Neural progenitor cell (in vitro differentiated cells): ENCODE measurements around the gene ACP3. TPM values are rescaled to one million over a fixed set of nuclear protein-coding genes. Genes with fewer than 3 reads are reported as not detected.

Experiments
- DNase-seq: peaks from one replicate; pipeline ENCODE4 v3.0.0-alpha.2; 2016; ENCODE audit warnings: low spot score
- H2AFZ ChIP-seq: fragments of 200-600 bp; sonication (generic); replicated peaks from 2 replicates; pipeline ENCODE4 v1.6.1; 2016; ENCODE audit warnings: antibody characterized with exemption
- H3F3A ChIP-seq: fragments of 200-600 bp; sonication (generic); 2 replicates; pipeline ENCODE4 v1.6.1; 2016; ENCODE audit warnings: antibody characterized with exemption, low read depth
- H3K27ac ChIP-seq: fragments of 200-600 bp; sonication (generic); 2 replicates; pipeline ENCODE4 v1.5.1; 2016; ENCODE audit warnings: mild to moderate bottlenecking
- H3K27me3 ChIP-seq: fragments of 200-600 bp; sonication (generic); 2 replicates; pipeline ENCODE4 v1.6.1; 2016; ENCODE audit warnings: mild to moderate bottlenecking, moderate library complexity
- H3K36me3 ChIP-seq: fragments of 200-600 bp; sonication (generic); 2 replicates; pipeline ENCODE4 v1.5.1; 2016
- H3K4me1 ChIP-seq: fragments of 200-600 bp; sonication (generic); 2 replicates; pipeline ENCODE4 v1.6.1; 2016; ENCODE audit warnings: mixed run types
- H3K4me2 ChIP-seq: fragments of 200-600 bp; sonication (generic); 2 replicates; pipeline ENCODE4 v1.6.1; 2016
- H3K4me3 ChIP-seq: fragments of 200-600 bp; sonication (generic); 2 replicates; pipeline ENCODE4 v1.5.1; 2016
- H3K79me2 ChIP-seq: fragments of 200-600 bp; sonication (generic); 2 replicates; pipeline ENCODE4 v1.6.1; 2016; ENCODE audit warnings: low read depth
- H3K9ac ChIP-seq: fragments of 200-600 bp; sonication (generic); 2 replicates; pipeline ENCODE4 v1.6.1; 2016
- H3K9me3 ChIP-seq: fragments of 200-600 bp; sonication (generic); 2 replicates; pipeline ENCODE4 v1.5.1; 2016; ENCODE audit warnings: low read depth
- H4K20me1 ChIP-seq: fragments of 200-600 bp; sonication (generic); 2 replicates; pipeline ENCODE4 v1.6.1; 2016; ENCODE audit warnings: low read depth
- H3K27ac Mint-ChIP-seq: 3 replicates; pipeline ENCODE4 v1.8.0; 2021; ENCODE audit warnings: mixed read lengths
- H3K27me3 Mint-ChIP-seq: 2 replicates; pipeline ENCODE4 v1.8.0; 2022; ENCODE audit warnings: low read depth, mild to moderate bottlenecking, inconsistent platforms, moderate library complexity, mixed read lengths; ENCODE audit not compliant: insufficient read depth
- H3K36me3 Mint-ChIP-seq: 3 replicates; pipeline ENCODE4 v1.8.0; 2021; ENCODE audit warnings: mixed read lengths
- H3K4me1 Mint-ChIP-seq: 3 replicates; pipeline ENCODE4 v1.8.0; 2021; ENCODE audit warnings: mixed read lengths
- H3K4me3 Mint-ChIP-seq: 3 replicates; pipeline ENCODE4 v1.8.0; 2021; ENCODE audit warnings: mild to moderate bottlenecking, moderate library complexity, mixed read lengths
- H3K9me3 Mint-ChIP-seq: 3 replicates; pipeline ENCODE4 v1.8.0; 2020; ENCODE audit warnings: mixed read lengths
- EZH2 ChIP-seq: fragments of 200-600 bp; sonication (generic); IDR thresholded peaks from 2 replicates; pipeline ENCODE4 v1.6.1; 2017; ENCODE audit warnings: antibody characterized with exemption, mild to moderate bottlenecking, moderate library complexity
- EZH2phosphoT487 ChIP-seq: fragments of 200-600 bp; sonication (generic); IDR thresholded peaks from 2 replicates; pipeline ENCODE4 v1.6.1; 2017; ENCODE audit warnings: antibody characterized with exemption
- total RNA-seq: library from RNA; depleted of rRNA; stranded (reverse); fragments of >200 nt; gene quantifications from 2 replicates; pipeline ENCODE4 v1.2.3, GENCODE V29; 2015; ENCODE audit warnings: low replicate concordance
- TF ChIP-seq, protein P1 (sequence below): fragments of 200-600 bp; sonication (generic); IDR thresholded peaks from 2 replicates; pipeline ENCODE4 v1.5.1; 2017; ENCODE audit warnings: antibody characterized with exemption, mild to moderate bottlenecking

Gene ACP3
- total RNA-seq, 1 donor from 2014 or later = not detected

DNA sequence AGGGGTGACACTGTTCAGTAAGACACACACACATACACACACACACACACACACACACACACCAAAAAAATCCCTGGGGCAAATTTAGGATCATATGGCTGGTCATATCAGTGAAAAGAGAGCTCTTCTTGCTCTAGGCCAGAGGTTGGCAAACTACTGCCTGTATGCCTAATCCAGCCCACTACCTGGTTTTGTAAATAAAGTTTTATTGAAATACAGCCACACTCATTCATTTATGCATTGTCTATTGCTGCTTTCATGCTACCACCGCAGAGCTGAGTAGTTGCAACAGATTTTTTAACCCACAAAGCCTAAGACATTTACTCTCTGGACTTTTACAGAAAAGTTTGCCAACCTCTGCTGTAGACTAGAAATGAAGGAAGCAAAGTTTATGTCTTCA, 30.6 kb downstream of the ACP3 start:
- no peak overlapping the region for H3K27ac Mint-ChIP-seq
- TF ChIP-seq EZH2phosphoT487 = no peak
- no peak for TF ChIP-seq EZH2
- TF ChIP-seq, protein P1, sequence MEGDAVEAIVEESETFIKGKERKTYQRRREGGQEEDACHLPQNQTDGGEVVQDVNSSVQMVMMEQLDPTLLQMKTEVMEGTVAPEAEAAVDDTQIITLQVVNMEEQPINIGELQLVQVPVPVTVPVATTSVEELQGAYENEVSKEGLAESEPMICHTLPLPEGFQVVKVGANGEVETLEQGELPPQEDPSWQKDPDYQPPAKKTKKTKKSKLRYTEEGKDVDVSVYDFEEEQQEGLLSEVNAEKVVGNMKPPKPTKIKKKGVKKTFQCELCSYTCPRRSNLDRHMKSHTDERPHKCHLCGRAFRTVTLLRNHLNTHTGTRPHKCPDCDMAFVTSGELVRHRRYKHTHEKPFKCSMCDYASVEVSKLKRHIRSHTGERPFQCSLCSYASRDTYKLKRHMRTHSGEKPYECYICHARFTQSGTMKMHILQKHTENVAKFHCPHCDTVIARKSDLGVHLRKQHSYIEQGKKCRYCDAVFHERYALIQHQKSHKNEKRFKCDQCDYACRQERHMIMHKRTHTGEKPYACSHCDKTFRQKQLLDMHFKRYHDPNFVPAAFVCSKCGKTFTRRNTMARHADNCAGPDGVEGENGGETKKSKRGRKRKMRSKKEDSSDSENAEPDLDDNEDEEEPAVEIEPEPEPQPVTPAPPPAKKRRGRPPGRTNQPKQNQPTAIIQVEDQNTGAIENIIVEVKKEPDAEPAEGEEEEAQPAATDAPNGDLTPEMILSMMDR = no peak
- no peaks in the 10 kb centered on the region for H3K27me3 Mint-ChIP-seq
- Histone ChIP-seq H3K9ac (no peak overlapping the region), H4K20me1 (no peaks in the 10 kb centered on the region), H3K27ac (no peak overlapping the region), H3K36me3 (no peaks in the 10 kb centered on the region), H3K4me3 (no peak overlapping the region), H2AFZ (no peak overlapping the region), H3K9me3 (no peaks in the 10 kb centered on the region), H3K4me1 (peaks cover 11% of the 10 kb centered on the region), H3F3A (no peaks in the 10 kb centered on the region), H3K4me2 (no peak overlapping the region), H3K27me3 (no peaks in the 10 kb centered on the region), H3K79me2 (no peaks in the 10 kb centered on the region)
- no peak for DNase-seq
- H3K36me3 Mint-ChIP-seq = no peaks in the 10 kb centered on the region
- peaks cover 22% of the 10 kb centered on the region for H3K4me1 Mint-ChIP-seq
- no peaks in the 10 kb centered on the region for H3K9me3 Mint-ChIP-seq
- H3K4me3 Mint-ChIP-seq = no peak overlapping the region

DNA sequence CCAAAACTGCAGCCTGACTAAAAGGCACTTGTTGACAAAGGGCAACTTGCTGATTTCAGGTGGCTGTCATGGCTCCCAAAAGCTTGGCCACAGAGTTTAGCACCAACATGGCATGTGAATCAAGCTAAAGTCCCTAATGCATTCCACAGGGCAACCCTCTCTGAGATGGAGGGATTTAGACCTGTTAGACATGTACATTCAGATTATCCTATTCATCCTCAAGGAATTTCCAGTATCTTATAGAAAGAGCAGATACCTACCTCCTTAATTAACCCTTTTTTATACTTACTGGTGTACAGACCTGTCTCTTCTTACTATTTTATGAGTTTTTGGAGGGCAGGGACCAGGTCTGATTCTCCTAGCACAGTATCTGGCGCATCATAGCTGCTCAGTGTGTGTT, 31.3 kb downstream of the ACP3 start:
- Mint-ChIP-seq H3K36me3 (no peaks in the 10 kb centered on the region), H3K27ac (no peak overlapping the region), H3K9me3 (no peaks in the 10 kb centered on the region), H3K4me1 (peaks cover 26% of the 10 kb centered on the region), H3K4me3 (no peak overlapping the region), H3K27me3 (no peaks in the 10 kb centered on the region)
- no peak for DNase-seq
- H2AFZ ChIP-seq = no peak overlapping the region
- no peak overlapping the region for H3K9ac ChIP-seq
- H4K20me1 ChIP-seq = no peaks in the 10 kb centered on the region
- no peaks in the 10 kb centered on the region for H3F3A ChIP-seq
- H3K4me2 ChIP-seq = no peak overlapping the region
- H3K27me3 ChIP-seq = no peaks in the 10 kb centered on the region
- H3K36me3 ChIP-seq = no peaks in the 10 kb centered on the region
- H3K4me3 ChIP-seq = no peak overlapping the region
- TF ChIP-seq EZH2 (no peak), EZH2phosphoT487 (no peak)
- TF ChIP-seq, protein P1 = no peak
- no peak overlapping the region for H3K27ac ChIP-seq
- H3K9me3 ChIP-seq = no peaks in the 10 kb centered on the region
- H3K4me1 ChIP-seq = peaks cover 10% of the 10 kb centered on the region
- H3K79me2 ChIP-seq = no peaks in the 10 kb centered on the region

DNA sequence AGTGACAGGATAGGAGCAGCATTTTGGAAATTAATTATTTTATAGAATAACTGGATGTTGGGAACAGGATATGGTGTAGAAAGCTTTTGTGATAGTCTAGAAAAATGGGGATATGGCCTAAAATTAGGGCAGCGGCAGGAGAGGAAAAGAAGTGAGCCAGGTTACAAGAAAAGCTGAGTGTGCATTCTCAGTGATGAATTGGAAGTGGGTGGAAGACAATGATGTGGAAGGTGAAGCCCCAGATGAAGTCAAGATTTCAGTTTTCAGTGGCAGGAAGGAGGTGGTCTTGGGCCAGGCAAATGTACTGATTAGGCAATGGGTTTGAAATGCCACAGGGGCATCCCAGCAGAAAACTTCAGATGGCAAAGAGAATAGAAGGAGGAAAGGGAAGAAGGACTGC, 33.6 kb downstream of the ACP3 start:
- no peak overlapping the region for H3K4me3 Mint-ChIP-seq
- Histone ChIP-seq H3F3A (no peaks in the 10 kb centered on the region), H3K4me3 (no peak overlapping the region), H3K27ac (no peak overlapping the region), H3K4me2 (no peak overlapping the region), H3K36me3 (no peaks in the 10 kb centered on the region), H3K27me3 (no peaks in the 10 kb centered on the region), H2AFZ (peak overlapping the region; percentile 73), H3K9me3 (no peaks in the 10 kb centered on the region), H3K9ac (no peak overlapping the region), H3K4me1 (peaks cover 10% of the 10 kb centered on the region), H3K79me2 (no peaks in the 10 kb centered on the region), H4K20me1 (no peaks in the 10 kb centered on the region)
- TF ChIP-seq EZH2 = no peak
- no peak for TF ChIP-seq EZH2phosphoT487
- TF ChIP-seq, protein P1 = no peak
- no peaks in the 10 kb centered on the region for H3K36me3 Mint-ChIP-seq
- H3K27ac Mint-ChIP-seq = peak overlapping the region; percentile 27
- DNase-seq = no peak
- no peaks in the 10 kb centered on the region for H3K27me3 Mint-ChIP-seq
- H3K9me3 Mint-ChIP-seq = no peaks in the 10 kb centered on the region
- peaks cover 29% of the 10 kb centered on the region for H3K4me1 Mint-ChIP-seq
